HepG2 (cell line): Measurements from ENCODE around the gene TPM2. TPM values are rescaled to one million over a fixed set of nuclear protein-coding genes. Genes with fewer than 3 reads are reported as not detected.

Experiments used
- ATAC-seq: fragments of 200-7000 bp; cut with Tn5 transposase; 3 replicates; pipeline ENCODE4 v1.9.1; 2020; ENCODE audit warnings: mild to moderate bottlenecking, moderate library complexity
- BruUV-seq: library from RNA; stranded (reverse); fragments of 400-500 nt; replicated peaks from 2 replicates; lab custom pipeline; 2021; lab: Mats Ljungman, UMichigan
- CTCF ChIA-PET: fragments of 300-600 bp; formaldehyde crosslinking; extraction: SDS; loops from one replicate; lab custom pipeline; 2021; ENCODE audit warnings: low total read pairs, inconsistent platforms, low intra/inter-chr PET ratio; lab: Yijun Ruan, JAX
- POLR2A ChIA-PET: fragments of 350-600 bp; sonication (Branson Sonifier 250); formaldehyde crosslinking; loops from one replicate; lab custom pipeline; 2020; ENCODE audit warnings: antibody characterized with exemption, inconsistent platforms; lab: Yijun Ruan, JAX
- DNase-seq: peaks from one replicate; pipeline ENCODE4 v3.0.0-alpha.2; 2015; ENCODE audit warnings: low spot score
- FAIRE-seq: peaks from 3 replicates; lab custom pipeline; 2011; peaks lifted over from hg19 to GRCh38; lab: Jason Lieb, UNC
- H2AFZ ChIP-seq: one replicate; pipeline ENCODE4 v1.6.1; 2011; ENCODE audit warnings: low read length, inconsistent platforms
- H3K27ac ChIP-seq: fragments of 300-600 bp; 3 replicates; pipeline ENCODE4 v1.8.0; 2011; ENCODE audit warnings: mixed run types, mild to moderate bottlenecking, mixed read lengths, low read length, inconsistent platforms; ENCODE audit not compliant: insufficient read depth; ENCODE audit errors: extremely low read length
- H3K27me3 ChIP-seq, 2 experiments: fragments of 200-600 bp in 1 of 2; 2 replicates in 1 of 2; 3 replicates in 1 of 2; pipeline versions ENCODE4 v1.6.0 to v1.8.0; 2011; ENCODE audit warnings: low read length in 2 of 2, mild to moderate bottlenecking in 2 of 2, moderate library complexity in 2 of 2, inconsistent platforms in 1 of 2; ENCODE audit not compliant: insufficient read depth in 2 of 2, control insufficient read depth in 1 of 2
- H3K36me3 ChIP-seq, 2 experiments: fragments of 200-600 bp in 1 of 2; replicated peaks in 1 of 2; 2 replicates in 1 of 2; 3 replicates in 1 of 2; pipeline versions ENCODE4 v1.5.1 to v1.8.0; 2011; ENCODE audit warnings: low read length in 2 of 2, inconsistent platforms in 1 of 2; ENCODE audit not compliant: insufficient read depth in 2 of 2, control insufficient read depth in 1 of 2
- H3K4me1 ChIP-seq: 2 replicates; pipeline ENCODE4 v1.5.1; 2012; ENCODE audit warnings: low read length, inconsistent platforms; ENCODE audit not compliant: insufficient read depth
- H3K4me2 ChIP-seq: 2 replicates; pipeline ENCODE4 v1.6.0; 2011; ENCODE audit warnings: low read depth, low read length, inconsistent platforms
- H3K4me3 ChIP-seq, 3 experiments: fragments of 200-600 bp in 1 of 3; sonication (generic), shearing (Covaris generic) in 1 of 3; replicated peaks in 1 of 3; 2 replicates each; pipeline ENCODE4 v1.5.1; 2011 to 2016; ENCODE audit warnings: low read length in 3 of 3, inconsistent platforms in 2 of 3, low read depth in 2 of 3, mild to moderate bottlenecking in 2 of 3, control low read depth in 1 of 3, mixed read lengths in 1 of 3; ENCODE audit not compliant: insufficient read depth in 1 of 3
- H3K79me2 ChIP-seq: one replicate; pipeline ENCODE4 v1.6.1; 2011; ENCODE audit warnings: low read length, inconsistent platforms; ENCODE audit not compliant: insufficient read depth
- H3K9ac ChIP-seq: 2 replicates; pipeline ENCODE4 v1.6.0; 2011; ENCODE audit warnings: mild to moderate bottlenecking, low read depth, low read length, inconsistent platforms; ENCODE audit not compliant: insufficient read depth
- H3K9me3 ChIP-seq: 2 replicates; pipeline ENCODE4 v1.5.1; 2012; ENCODE audit warnings: mild to moderate bottlenecking, low read length
- H4K20me1 ChIP-seq: 2 replicates; pipeline ENCODE4 v1.6.0; 2011; ENCODE audit warnings: inconsistent platforms, mild to moderate bottlenecking, low read length, moderate library complexity; ENCODE audit not compliant: insufficient read depth
- ATF7-NPFF ChIP-seq: sonication (generic); formaldehyde crosslinking; IDR thresholded peaks from 2 replicates; pipeline ENCODE4 v1.8.1; 2023; ENCODE audit warnings: mild to moderate bottlenecking, low read depth, missing genetic modification reagents, moderate library complexity
- DNMT1 ChIP-seq: sonication (generic); formaldehyde crosslinking; IDR thresholded peaks from 2 replicates; pipeline ENCODE4 v1.5.1; 2020; ENCODE audit warnings: mild to moderate bottlenecking, missing genetic modification reagents
- HNF4A ChIP-seq: sonication (generic); formaldehyde crosslinking; IDR thresholded peaks from 2 replicates; pipeline ENCODE4 v1.4.0; 2020; ENCODE audit warnings: missing genetic modification reagents
- HNF4G ChIP-seq, 2 experiments: sonication (generic) in 1 of 2; formaldehyde crosslinking in 1 of 2; IDR thresholded peaks; 2 replicates each; pipeline versions ENCODE4 v1.4.0 to v1.6.1; 2011 to 2020; ENCODE audit warnings: borderline replicate concordance in 2 of 2, low read depth in 2 of 2, mild to moderate bottlenecking in 2 of 2, low read length in 1 of 2, missing genetic modification reagents in 1 of 2, moderate library complexity in 1 of 2
- KDM4B ChIP-seq: sonication (generic); formaldehyde crosslinking; IDR thresholded peaks from 2 replicates; pipeline ENCODE4 v1.4.0; 2020; ENCODE audit warnings: missing genetic modification reagents
- MXI1 ChIP-seq: IDR thresholded peaks from 3 replicates; pipeline ENCODE4 v1.6.1; 2012; ENCODE audit warnings: low read depth, low read length, inconsistent platforms, borderline replicate concordance
- PBX2 ChIP-seq: IDR thresholded peaks from 2 replicates; pipeline ENCODE4 v1.6.1; 2016; ENCODE audit warnings: control low read depth
- RFXAP ChIP-seq: sonication (generic); formaldehyde crosslinking; IDR thresholded peaks from 2 replicates; pipeline ENCODE4 v1.4.0; 2020; ENCODE audit warnings: missing genetic modification reagents, borderline replicate concordance
- XRCC5 ChIP-seq: fragments of 200-400 bp; formaldehyde crosslinking; optimal IDR thresholded peaks from 2 replicates; pipeline ENCODE3; 2017; ENCODE audit warnings: mild to moderate bottlenecking, low read length
- YEATS4 ChIP-seq: sonication (generic); formaldehyde crosslinking; IDR thresholded peaks from 2 replicates; pipeline ENCODE4 v1.4.0; 2020; ENCODE audit warnings: missing genetic modification reagents, borderline replicate concordance
- ZFAT ChIP-seq: sonication (generic); formaldehyde crosslinking; conservative IDR thresholded peaks from 2 replicates; pipeline ENCODE4 v1.8.1; 2023; ENCODE audit warnings: missing genetic modification reagents, inconsistent platforms
- ZNF121 ChIP-seq: sonication (generic); formaldehyde crosslinking; IDR thresholded peaks from 2 replicates; pipeline ENCODE4 v1.5.0; 2020; ENCODE audit warnings: mild to moderate bottlenecking, missing genetic modification reagents
- ZNF292 ChIP-seq: sonication (generic); formaldehyde crosslinking; IDR thresholded peaks from 2 replicates; pipeline ENCODE4 v1.8.1; 2022; ENCODE audit warnings: mild to moderate bottlenecking, low read depth, missing genetic modification reagents, borderline replicate concordance
- ZNF724P ChIP-seq: sonication (generic); formaldehyde crosslinking; IDR thresholded peaks from 2 replicates; pipeline ENCODE4 v1.8.0; 2022; ENCODE audit warnings: missing genetic modification reagents, borderline replicate concordance
- ZNF841 ChIP-seq: sonication (generic); formaldehyde crosslinking; IDR thresholded peaks from 2 replicates; pipeline ENCODE4 v1.8.1; 2023; ENCODE audit warnings: missing genetic modification reagents, borderline replicate concordance
- WGBS: methylation state at CpG from one replicate; pipeline ENCODE4 v1.1.6; 2017; ENCODE audit warnings: low lambda C conversion rate; 5-methylcytosine and 5-hydroxymethylcytosine counted together
- in situ Hi-C: cut with HindIII; loops from 2 replicates; pipeline ENCODE4 v1.10.0; 2017; ENCODE audit warnings: low pct_unique_long_range_greater_than_20kb; ENCODE audit not compliant: extremely low pct_ligation_motif_present
- intact Hi-C: fragments of 100-400 bp; cut with micrococcal nuclease; formaldehyde crosslinking; loops from one replicate; pipeline ENCODE4 v1.10.0; 2022; ENCODE audit not compliant: unreplicated experiment
- polyA plus RNA-seq, 8 experiments: library from polyadenylated mRNA; depleted of rRNA in 3 of 8; stranded (reverse) in 7 of 8; unstranded in 1 of 8; fragments of >200 nt; fragmentation: Illumina TruSeq in 4 of 8; extraction: Trizol in 4 of 8; gene quantifications; 2 replicates each; pipeline versions ENCODE4 v1.2.1 to v1.2.3, GENCODE V29; 2011 to 2016; ENCODE audit warnings: low read depth in 4 of 8, missing spikeins in 1 of 8, mixed read lengths in 1 of 8; ENCODE audit not compliant: insufficient read depth in 1 of 8
- total RNA-seq, 5 experiments: library from RNA; depleted of rRNA; stranded (reverse); fragments of >200 nt; fragmentation: Illumina TruSeq; extraction: Trizol; gene quantifications; 2 replicates each; pipeline ENCODE4 v1.2.3, GENCODE V29; 2016; ENCODE audit warnings: low read depth in 1 of 5

Gene TPM2
- total and polyA plus RNA-seq, 2 of the 13 experiments (the other 11 are each of a cell fraction or from before 2014, with no cell fraction given) = 3.1 to 10.7 TPM

GRCh38 chr9:35718721-35719511 is 29.2 kb upstream of the TPM2 start (continued):
- TF ChIP-seq RFXAP (CRISPR knock-in tag) = no peak
- TF ChIP-seq PBX2 = no peak
- no peak for TF ChIP-seq XRCC5
- TF ChIP-seq YEATS4 = no peak
- no peak for TF ChIP-seq DNMT1 (CRISPR knock-in tag)
- no peak for TF ChIP-seq ZNF841 (CRISPR knock-in tag)

- Histone ChIP-seq H3K9me3 (no peaks in the 10 kb centered on the region), H3K27ac (no peak overlapping the region), H3K9ac (no peak overlapping the region), H3K4me3 (no peak overlapping the region), H4K20me1 (no peaks in the 10 kb centered on the region), H3K27me3 (no peaks in the 10 kb centered on the region), H3K79me2 (no peaks in the 10 kb centered on the region), H3K4me2 (no peak overlapping the region), H3K36me3 (peaks cover 62 to 96% of the 10 kb centered on the region in 2 experiments), H3K4me1 (no peaks in the 10 kb centered on the region), H2AFZ (no peak overlapping the region)
- ATAC-seq = no peak
- ChIA-PET POLR2A (interaction anchor here (1.2 kb wide), 1 partner anchor 10 kb away, joined by 4 read pairs; no protein-coding TSS in a partner anchor), CTCF (no interaction called here)
- no peak for DNase-seq
- TF ChIP-seq ZFAT (CRISPR knock-in tag) = no peak
- TF ChIP-seq HNF4A (CRISPR knock-in tag) = no peak
- no peak for TF ChIP-seq HNF4G (IDR thresholded peaks at IDR 0.05; ENCODE audit: borderline replicate concordance, low read depth, low read length)
- TF ChIP-seq HNF4G (CRISPR knock-in tag; IDR thresholded peaks at IDR 0.05; ENCODE audit: borderline replicate concordance, low read depth) = no peak
- no peak for TF ChIP-seq KDM4B
- no peak for TF ChIP-seq ATF7-NPFF (CRISPR knock-in tag)
- no peak for TF ChIP-seq ZNF292 (CRISPR knock-in tag)
- no peak for TF ChIP-seq ZNF121
- TF ChIP-seq MXI1 = no peak
- no peak for TF ChIP-seq ZNF724P (CRISPR knock-in tag)
- intact Hi-C loops = no loop called here
- in situ Hi-C loops = no loop called here
- no peak for FAIRE-seq
- 98% methylated on average over 9 of the region's 14 CpGs for WGBS
- BruUV-seq = no TSS peak
Measured at GRCh38 chr9:35717132-35717870, 27.6 kb upstream of the TPM2 start.
